Subcutaneous preadipocyte (primary cell): Measurements from ENCODE around the gene SNAP23. TPM values are rescaled to one million over a fixed set of nuclear protein-coding genes. Genes with fewer than 3 reads are reported as not detected.

Source experiments
- total RNA-seq: library from RNA; depleted of rRNA; stranded (reverse); fragments of >200 nt; gene quantifications from 2 replicates; pipeline ENCODE4 v1.2.3, GENCODE V29; 2012

The SNAP23 gene
- 57.0 and 61.6 TPM in 2 replicates for total RNA-seq

DNA sequence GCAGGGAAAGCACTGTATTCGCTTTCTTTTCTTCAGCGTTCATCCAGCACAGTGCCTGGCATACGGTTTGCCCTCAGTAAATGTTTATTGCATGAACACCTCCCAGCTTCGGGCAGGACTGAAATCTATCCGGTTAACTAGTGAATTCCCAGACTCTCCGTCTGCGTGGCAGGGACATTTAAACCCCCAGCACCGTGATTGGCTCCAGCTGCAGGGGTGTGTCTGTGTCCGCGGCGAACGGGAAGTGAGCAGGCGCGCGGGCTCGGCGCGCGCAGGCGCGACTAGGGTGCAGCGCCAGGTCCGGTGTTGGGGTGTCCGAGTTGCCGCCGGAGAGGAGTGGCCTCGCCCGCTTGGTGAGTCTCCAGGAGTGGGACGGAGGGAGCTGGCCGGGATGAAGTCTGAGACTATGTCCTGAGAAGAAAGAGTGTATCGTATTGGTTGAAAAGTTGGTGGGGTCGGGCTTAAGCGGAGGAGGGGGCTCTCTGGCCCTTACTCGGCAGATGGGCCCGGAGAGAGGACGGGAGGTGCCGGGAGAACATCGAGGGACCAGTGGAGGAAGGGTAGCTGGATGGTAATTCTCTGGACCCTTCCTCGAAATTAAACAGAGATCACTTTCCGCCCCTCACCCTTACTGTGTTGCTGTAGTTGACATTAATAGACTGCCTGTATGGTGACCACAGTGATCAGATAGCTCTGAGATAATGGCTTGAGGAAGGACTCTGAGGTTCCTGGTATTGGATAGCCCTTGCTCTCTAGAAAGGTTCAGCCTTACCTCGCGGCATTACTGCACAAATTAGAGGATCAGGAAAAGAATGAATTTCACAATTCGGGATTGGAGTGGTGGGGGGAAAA is at the start of gene SNAP23:
Gene SNAP23, plus strand, starts transcription at position 274 of the 852 bp plus-strand sequence. CDS start 16,213 bp downstream, outside the sequence.

DNA sequence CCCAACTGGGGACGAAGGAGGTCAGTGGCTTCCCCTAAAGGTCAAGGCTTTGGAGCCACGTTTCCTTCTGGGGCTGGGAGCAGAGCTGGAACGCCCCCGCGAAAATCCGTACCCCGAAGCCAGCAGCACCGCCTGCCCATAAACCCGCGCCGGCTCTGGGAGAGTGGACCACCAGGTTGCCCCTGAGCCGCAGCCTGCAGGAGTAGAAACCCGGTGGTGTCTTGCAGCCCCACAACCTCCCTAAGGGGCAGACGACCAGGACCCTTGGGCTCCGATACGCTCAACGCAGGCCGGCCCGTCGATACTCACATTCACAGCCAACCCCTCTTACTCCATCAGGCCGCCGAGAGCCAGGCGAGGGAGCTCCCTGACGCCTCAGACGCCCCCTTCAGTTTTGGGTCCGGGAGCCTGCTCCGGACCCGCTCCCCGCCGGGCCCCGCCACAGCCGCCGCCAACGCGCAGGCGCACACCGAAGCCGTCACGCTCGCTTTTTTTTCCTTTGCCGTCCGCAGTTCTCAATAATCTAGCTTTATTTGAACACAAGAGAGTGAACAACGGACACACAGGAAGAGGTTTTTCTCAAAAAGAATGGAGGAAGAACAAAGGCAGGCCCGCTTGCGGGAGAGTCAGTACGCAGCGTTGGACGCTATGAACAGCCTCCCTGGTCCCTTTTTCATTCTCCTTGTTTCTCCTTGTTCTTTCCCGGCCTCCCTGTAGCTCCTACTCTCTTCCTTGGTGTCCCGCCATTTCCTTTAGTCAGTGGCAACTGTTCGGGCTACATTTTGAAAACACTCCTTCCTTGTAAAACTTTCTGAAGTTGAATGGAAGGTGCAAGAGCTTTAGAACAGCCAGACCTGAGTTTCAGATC is 4.5 kb upstream of the SNAP23 start, which contains the start of gene ZNF106:
Gene ZNF106, minus strand, starts transcription at position 471 of the 868 bp plus-strand sequence. CDS start 18,852 bp downstream, outside the sequence.

DNA sequence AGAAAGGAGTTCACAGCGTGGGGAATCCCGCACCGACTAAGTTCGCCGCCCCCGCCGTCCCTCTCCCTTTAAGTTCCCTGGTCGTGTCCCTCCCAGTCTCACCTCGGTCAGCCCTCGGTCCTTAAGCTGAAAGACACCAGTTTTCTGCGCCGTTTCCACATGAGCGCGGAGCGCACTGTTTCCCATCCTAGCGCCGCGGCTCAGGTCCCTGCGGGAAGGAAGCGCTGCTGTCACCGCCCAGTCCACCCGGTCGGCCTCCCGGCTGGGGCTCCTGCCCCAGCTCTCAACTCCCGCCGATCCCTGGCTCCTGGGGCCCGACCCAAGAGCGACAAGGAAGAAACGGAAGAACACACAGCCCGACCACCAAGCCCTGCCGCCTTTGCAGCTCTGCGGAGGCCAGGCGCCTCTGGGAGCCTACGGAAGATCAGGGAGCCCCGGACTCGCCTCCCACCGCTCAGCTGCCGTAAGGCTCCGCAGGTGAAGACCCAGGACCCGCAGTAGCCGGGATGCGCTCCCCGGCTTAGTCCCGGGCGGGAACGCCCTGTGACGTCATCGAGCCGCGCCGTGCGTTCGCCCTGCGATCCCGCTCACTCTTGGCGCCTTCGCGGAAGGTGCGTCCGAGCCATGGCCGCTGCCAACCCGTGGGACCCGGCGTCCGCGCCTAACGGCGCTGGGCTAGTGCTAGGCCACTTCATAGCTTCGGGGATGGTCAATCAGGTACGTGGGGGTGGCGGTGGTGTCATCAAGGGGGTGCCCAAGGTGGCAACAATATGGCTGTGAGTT is 53.0 kb downstream of the SNAP23 start, which contains the start of the genes HAUS2 and LRRC57:
Gene HAUS2, plus strand, starts transcription at position 590 of the 783 bp plus-strand sequence. Its CDS starts 35 bp downstream, at position 625.
Gene LRRC57, minus strand, starts transcription at position 545 of the 783 bp plus-strand sequence. Its CDS starts 359 bp downstream, at position 186.

DNA sequence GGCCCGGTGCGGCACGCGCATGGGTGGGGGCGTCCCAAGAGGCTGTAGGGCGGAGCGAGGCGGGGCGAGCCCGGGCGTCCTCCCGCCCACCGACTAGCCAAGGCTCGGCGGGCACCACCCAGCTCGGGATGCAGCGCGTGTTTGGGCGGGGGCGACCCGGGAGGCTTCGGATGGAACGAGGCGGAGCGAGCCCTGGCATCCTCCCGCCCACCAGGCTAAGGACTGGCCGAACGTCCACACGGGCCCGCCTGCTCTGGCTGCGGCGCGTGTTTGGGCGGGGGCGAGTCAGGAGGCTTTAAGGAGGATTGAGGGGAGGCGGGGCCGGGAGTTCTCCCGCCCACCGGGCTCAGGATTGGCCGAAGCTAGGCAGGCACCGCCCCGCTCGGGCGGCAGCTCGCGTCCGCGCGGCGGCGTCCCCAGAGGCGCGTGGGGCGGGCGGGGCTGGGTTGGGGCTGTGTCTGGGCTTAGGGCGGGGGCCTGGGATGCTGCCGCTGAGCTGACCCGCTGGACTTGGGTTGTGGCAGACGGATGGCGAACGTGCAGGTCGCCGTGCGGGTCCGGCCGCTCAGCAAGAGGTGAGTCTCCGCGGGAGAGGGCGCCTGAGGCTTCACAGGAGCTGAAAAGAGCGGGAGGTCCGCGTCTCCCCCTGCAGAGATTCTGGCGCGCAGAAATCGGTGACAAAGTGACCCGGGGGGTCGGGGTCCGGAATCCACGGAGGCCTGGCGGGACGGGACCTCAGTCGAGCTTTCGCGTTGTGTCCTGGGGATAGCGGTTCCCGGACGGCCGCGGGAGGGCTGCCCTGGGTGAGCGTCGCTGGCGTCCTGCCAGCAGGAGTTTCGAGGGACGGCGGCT is 80.0 kb downstream of the SNAP23 start, which contains the start of gene STARD9:
Gene STARD9, plus strand, starts transcription at position 419 of the 852 bp plus-strand sequence. Its CDS starts 110 bp downstream, at position 529.

Other genes starting within 250 kb of the SNAP23 start
- gene GANC, start 222.4 kb upstream of the SNAP23 start, total RNA-seq: 17.6 and 19.7 TPM in 2 replicates
- 43.4 and 51.0 TPM in 2 replicates for gene TMEM87A, start 222.2 kb upstream of the SNAP23 start, total RNA-seq
- gene CAPN3, start 136.1 kb upstream of the SNAP23 start, total RNA-seq: 1.2 and 1.5 TPM in 2 replicates
- gene ZNF106, start 4.5 kb upstream of the SNAP23 start, total RNA-seq: 77.2 and 103 TPM in 2 replicates
- 9.6 and 14.1 TPM in 2 replicates for gene LRRC57, start 53.2 kb downstream of the SNAP23 start, total RNA-seq
- gene HAUS2, start 53.2 kb downstream of the SNAP23 start, total RNA-seq: 20.6 and 30.5 TPM in 2 replicates
- gene STARD9, start 80.0 kb downstream of the SNAP23 start, total RNA-seq: 10.3 and 11.5 TPM in 2 replicates
- 6.2 and 11.9 TPM in 2 replicates for gene CDAN1, start 241.5 kb downstream of the SNAP23 start, total RNA-seq